ENCODE measurements around the gene PPP1R11. TPM values are rescaled to one million over a fixed set of nuclear protein-coding genes. Genes with fewer than 3 reads are reported as not detected.

The PPP1R11 gene
- total and polyA plus RNA-seq, 2 of the 13 experiments (the other 11 are each of a cell fraction or from before 2014, with no cell fraction given) = 32.1 to 58.9 TPM

GRCh38 chr6:30020626-30021025, 46.4 kb upstream of the PPP1R11 start:
- 86% methylated on average over 1 of the region's 1 CpG for WGBS (ENCODE audit: low lambda C conversion rate)
- intact Hi-C loops (cut with micrococcal nuclease; ENCODE audit: unreplicated experiment) (no loop called here), in situ Hi-C loops (cut with HindIII; ENCODE audit: extremely low pct_ligation_motif_present, low pct_unique_long_range_greater_than_20kb) (no loop called here)
- H3K4me3 ChIP-seq (replicated peaks in 1 of 3; ENCODE audit: insufficient read depth in 1 of 3, low read depth in 2 of 3, low read length in 3 of 3) = no peak overlapping the region
- POLR2A ChIA-PET = no interaction called here
- H3K9ac ChIP-seq (ENCODE audit: insufficient read depth, low read depth, low read length) = no peak overlapping the region
- H3K27me3 ChIP-seq (ENCODE audit: control insufficient read depth in 1 of 2, insufficient read depth in 2 of 2, low read length in 2 of 2) = no peaks in the 10 kb centered on the region
- no peak overlapping the region for H3K4me2 ChIP-seq (ENCODE audit: low read depth, low read length)
- no peak for ATAC-seq
- H2AFZ ChIP-seq (ENCODE audit: low read length) = no peak overlapping the region
- FAIRE-seq = no peak
- H3K9me3 ChIP-seq (ENCODE audit: low read length) = no peaks in the 10 kb centered on the region
- BruUV-seq (replicated peaks) = no TSS peak
- H4K20me1 ChIP-seq (ENCODE audit: insufficient read depth, low read length) = no peaks in the 10 kb centered on the region
- CTCF ChIA-PET (ENCODE audit: low intra/inter-chr PET ratio, low total read pairs) = no interaction called here
- DNase-seq (ENCODE audit: low spot score) = no peak
- H3K4me1 ChIP-seq (ENCODE audit: insufficient read depth, low read length) = no peaks in the 10 kb centered on the region
- H3K36me3 ChIP-seq (replicated peaks in 1 of 2; ENCODE audit: control insufficient read depth in 1 of 2, insufficient read depth in 2 of 2, low read length in 2 of 2) = peaks cover 0 to 4% of the 10 kb centered on the region in 2 experiments; a peak in 3 of 5 replicates
- H3K27ac ChIP-seq (ENCODE audit: extremely low read length, insufficient read depth, low read length) = no peak overlapping the region
- no peaks in the 10 kb centered on the region for H3K79me2 ChIP-seq (ENCODE audit: insufficient read depth, low read length)
- TF ChIP-seq ZNF205 (CRISPR knock-in tag; IDR thresholded peaks at IDR 0.05) (no peak), PAX8 (CRISPR knock-in tag; IDR thresholded peaks at IDR 0.05; ENCODE audit: borderline replicate concordance) (no peak), GFI1 (CRISPR knock-in tag; IDR thresholded peaks at IDR 0.05; ENCODE audit: borderline replicate concordance) (no peak), BRD4 (CRISPR knock-in tag; IDR thresholded peaks at IDR 0.05) (no peak), KLF15 (CRISPR knock-in tag; IDR thresholded peaks at IDR 0.05; ENCODE audit: borderline replicate concordance) (no peak), ZNF329 (CRISPR knock-in tag; IDR thresholded peaks at IDR 0.05; ENCODE audit: low read depth) (no peak), MAFG (CRISPR knock-in tag; IDR thresholded peaks at IDR 0.05) (no peak), MATR3 (CRISPR knock-in tag; IDR thresholded peaks at IDR 0.05) (no peak), ZBTB42 (CRISPR knock-in tag; IDR thresholded peaks at IDR 0.05) (no peak), NONO (IDR thresholded peaks at IDR 0.05) (no peak), NONO (CRISPR knock-in tag; conservative IDR thresholded peaks at IDR 0.05) (no peak), NFYC (CRISPR knock-in tag; IDR thresholded peaks at IDR 0.05) (no peak), ETV6 (CRISPR knock-in tag; conservative IDR thresholded peaks at IDR 0.05) (no peak), LBX2 (CRISPR knock-in tag; IDR thresholded peaks at IDR 0.05; ENCODE audit: borderline replicate concordance) (no peak), ZKSCAN8 (CRISPR knock-in tag; IDR thresholded peaks at IDR 0.05; ENCODE audit: borderline replicate concordance) (no peak), SMAD1 (CRISPR knock-in tag; IDR thresholded peaks at IDR 0.05; ENCODE audit: borderline replicate concordance, low read depth) (no peak), ZSCAN22 (CRISPR knock-in tag; IDR thresholded peaks at IDR 0.05) (no peak)
- TF ChIP-seq, protein P1, sequence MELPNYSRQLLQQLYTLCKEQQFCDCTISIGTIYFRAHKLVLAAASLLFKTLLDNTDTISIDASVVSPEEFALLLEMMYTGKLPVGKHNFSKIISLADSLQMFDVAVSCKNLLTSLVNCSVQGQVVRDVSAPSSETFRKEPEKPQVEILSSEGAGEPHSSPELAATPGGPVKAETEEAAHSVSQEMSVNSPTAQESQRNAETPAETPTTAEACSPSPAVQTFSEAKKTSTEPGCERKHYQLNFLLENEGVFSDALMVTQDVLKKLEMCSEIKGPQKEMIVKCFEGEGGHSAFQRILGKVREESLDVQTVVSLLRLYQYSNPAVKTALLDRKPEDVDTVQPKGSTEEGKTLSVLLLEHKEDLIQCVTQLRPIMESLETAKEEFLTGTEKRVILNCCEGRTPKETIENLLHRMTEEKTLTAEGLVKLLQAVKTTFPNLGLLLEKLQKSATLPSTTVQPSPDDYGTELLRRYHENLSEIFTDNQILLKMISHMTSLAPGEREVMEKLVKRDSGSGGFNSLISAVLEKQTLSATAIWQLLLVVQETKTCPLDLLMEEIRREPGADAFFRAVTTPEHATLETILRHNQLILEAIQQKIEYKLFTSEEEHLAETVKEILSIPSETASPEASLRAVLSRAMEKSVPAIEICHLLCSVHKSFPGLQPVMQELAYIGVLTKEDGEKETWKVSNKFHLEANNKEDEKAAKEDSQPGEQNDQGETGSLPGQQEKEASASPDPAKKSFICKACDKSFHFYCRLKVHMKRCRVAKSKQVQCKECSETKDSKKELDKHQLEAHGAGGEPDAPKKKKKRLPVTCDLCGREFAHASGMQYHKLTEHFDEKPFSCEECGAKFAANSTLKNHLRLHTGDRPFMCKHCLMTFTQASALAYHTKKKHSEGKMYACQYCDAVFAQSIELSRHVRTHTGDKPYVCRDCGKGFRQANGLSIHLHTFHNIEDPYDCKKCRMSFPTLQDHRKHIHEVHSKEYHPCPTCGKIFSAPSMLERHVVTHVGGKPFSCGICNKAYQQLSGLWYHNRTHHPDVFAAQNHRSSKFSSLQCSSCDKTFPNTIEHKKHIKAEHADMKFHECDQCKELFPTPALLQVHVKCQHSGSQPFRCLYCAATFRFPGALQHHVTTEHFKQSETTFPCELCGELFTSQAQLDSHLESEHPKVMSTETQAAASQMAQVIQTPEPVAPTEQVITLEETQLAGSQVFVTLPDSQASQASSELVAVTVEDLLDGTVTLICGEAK (IDR thresholded peaks at IDR 0.05) = no peak
- TF ChIP-seq, protein P1 (CRISPR knock-in tag; IDR thresholded peaks at IDR 0.05) = no peak
